HEK293 (cell line): ENCODE results near the gene TRPM7.

Source experiments
- CTCF ChIA-PET: fragments of 350-600 bp; formaldehyde crosslinking; extraction: SDS; loops from one replicate; lab custom pipeline; 2021; ENCODE audit warnings: antibody characterized with exemption; lab: Yijun Ruan, JAX
- POLR2A ChIA-PET: fragments of 300-600 bp; formaldehyde crosslinking; extraction: SDS; loops from one replicate; lab custom pipeline; 2020; ENCODE audit warnings: antibody characterized with exemption, inconsistent platforms; lab: Yijun Ruan, JAX
- H3K27ac ChIP-seq: fragments of 200-500 bp; sonication (Bioruptor generic); 2 replicates; pipeline ENCODE4 v1.5.1; 2014; ENCODE audit warnings: low read depth, low read length, control low read depth, inconsistent platforms; ENCODE audit errors: extremely low read depth
- H3K36me3 ChIP-seq, 2 experiments: fragments of 200-500 bp in 1 of 2; sonication (Bioruptor generic) in 1 of 2; 1 replicate in 1 of 2; 2 replicates in 1 of 2; pipeline ENCODE4 v1.5.1; 2014 to 2017; ENCODE audit warnings: inconsistent platforms in 2 of 2, low read length in 2 of 2; ENCODE audit not compliant: control insufficient read depth in 2 of 2, insufficient read depth in 1 of 2
- H3K4me1 ChIP-seq: fragments of 200-500 bp; sonication (Bioruptor generic); 2 replicates; pipeline ENCODE4 v1.5.1; 2014; ENCODE audit warnings: mild to moderate bottlenecking, low read length, inconsistent platforms; ENCODE audit not compliant: control insufficient read depth, insufficient read depth
- H3K4me3 ChIP-seq: 2 replicates; pipeline ENCODE4 v1.5.1; 2011; ENCODE audit warnings: low read depth, mild to moderate bottlenecking, control low read depth, low read length, moderate library complexity
- H3K9me3 ChIP-seq: fragments of 200-500 bp; sonication (Bioruptor generic); 2 replicates; pipeline ENCODE4 v1.5.1; 2014; ENCODE audit warnings: low read depth, low read length, inconsistent platforms; ENCODE audit not compliant: control insufficient read depth, insufficient read depth
- REPIN1 ChIP-seq: fragments of 450-650 bp; formaldehyde crosslinking; IDR thresholded peaks from 2 replicates; pipeline ENCODE4 v1.5.1; 2017; ENCODE audit warnings: missing biosample characterization, missing genetic modification characterization, low read depth
- TRIM28 ChIP-seq: IDR thresholded peaks from 2 replicates; pipeline ENCODE4 v1.6.1; 2011; ENCODE audit warnings: low read length, control low read depth, borderline replicate concordance
- ZBTB17 ChIP-seq: fragments of 450-650 bp; formaldehyde crosslinking; IDR thresholded peaks from 2 replicates; pipeline ENCODE4 v1.5.1; 2016; ENCODE audit warnings: missing biosample characterization, missing genetic modification characterization
- ZBTB48 ChIP-seq: fragments of 450-650 bp; formaldehyde crosslinking; IDR thresholded peaks from 2 replicates; pipeline ENCODE4 v1.5.1; 2016; ENCODE audit warnings: missing biosample characterization, missing genetic modification characterization
- ZNF114 ChIP-seq: fragments of 450-650 bp; formaldehyde crosslinking; IDR thresholded peaks from 2 replicates; pipeline ENCODE4 v1.5.0; 2017; ENCODE audit warnings: missing biosample characterization, missing genetic modification characterization
- ZNF169 ChIP-seq: fragments of 450-650 bp; formaldehyde crosslinking; IDR thresholded peaks from 2 replicates; pipeline ENCODE4 v1.5.1; 2016; ENCODE audit warnings: missing biosample characterization, missing genetic modification characterization
- ZNF274 ChIP-seq, 2 experiments: fragments of 200-500 bp in 1 of 2; fragments of 450-650 bp in 1 of 2; sonication (Bioruptor generic) in 1 of 2; formaldehyde crosslinking in 1 of 2; IDR thresholded peaks; 2 replicates each; pipeline versions ENCODE4 v1.5.1 to v1.6.1; 2014 to 2016; ENCODE audit warnings: borderline replicate concordance in 1 of 2, inconsistent platforms in 1 of 2, low read length in 1 of 2, missing biosample characterization in 1 of 2, missing genetic modification characterization in 1 of 2
- ZNF366 ChIP-seq: fragments of 450-650 bp; formaldehyde crosslinking; conservative IDR thresholded peaks from 2 replicates; pipeline ENCODE4 v1.5.1; 2016; ENCODE audit warnings: missing biosample characterization, missing genetic modification characterization
- ZNF473 ChIP-seq: fragments of 450-650 bp; formaldehyde crosslinking; IDR thresholded peaks from 2 replicates; pipeline ENCODE4 v1.5.1; 2017; ENCODE audit warnings: missing biosample characterization, missing genetic modification characterization
- ZNF654 ChIP-seq: fragments of 450-650 bp; formaldehyde crosslinking; IDR thresholded peaks from 2 replicates; pipeline ENCODE4 v1.5.1; 2016; ENCODE audit warnings: low read depth, missing biosample characterization, missing genetic modification characterization
- ZNF747 ChIP-seq: fragments of 450-650 bp; formaldehyde crosslinking; IDR thresholded peaks from 2 replicates; pipeline ENCODE4 v1.5.1; 2016; ENCODE audit warnings: missing biosample characterization, missing genetic modification characterization
- ZSCAN18 ChIP-seq: fragments of 450-650 bp; formaldehyde crosslinking; IDR thresholded peaks from 2 replicates; pipeline ENCODE4 v1.5.1; 2016; ENCODE audit warnings: missing biosample characterization, missing genetic modification characterization
- TF ChIP-seq, protein P1 (sequence below): fragments of 450-650 bp; formaldehyde crosslinking; IDR thresholded peaks from 2 replicates; pipeline ENCODE4 v1.5.1; 2016; ENCODE audit warnings: missing biosample characterization, missing genetic modification characterization
- TF ChIP-seq, protein P2 (sequence below): fragments of 450-650 bp; formaldehyde crosslinking; IDR thresholded peaks from 2 replicates; pipeline ENCODE4 v1.5.1; 2017; ENCODE audit warnings: missing biosample characterization, missing genetic modification characterization
- TF ChIP-seq, protein P3 (sequence below): fragments of 450-650 bp; formaldehyde crosslinking; IDR thresholded peaks from 2 replicates; pipeline ENCODE4 v1.5.1; 2016; ENCODE audit warnings: missing biosample characterization, missing genetic modification characterization, borderline replicate concordance
- TF ChIP-seq, protein P4 (sequence below): fragments of 450-650 bp; formaldehyde crosslinking; conservative IDR thresholded peaks from 2 replicates; pipeline ENCODE4 v1.5.1; 2016; ENCODE audit warnings: low read depth, missing biosample characterization, missing genetic modification characterization
- TF ChIP-seq, protein P5 (sequence below): fragments of 450-650 bp; formaldehyde crosslinking; conservative IDR thresholded peaks from 2 replicates; pipeline ENCODE4 v1.5.1; 2016; ENCODE audit warnings: low read depth, missing biosample characterization, missing genetic modification characterization

TRPM7 gene

DNA sequence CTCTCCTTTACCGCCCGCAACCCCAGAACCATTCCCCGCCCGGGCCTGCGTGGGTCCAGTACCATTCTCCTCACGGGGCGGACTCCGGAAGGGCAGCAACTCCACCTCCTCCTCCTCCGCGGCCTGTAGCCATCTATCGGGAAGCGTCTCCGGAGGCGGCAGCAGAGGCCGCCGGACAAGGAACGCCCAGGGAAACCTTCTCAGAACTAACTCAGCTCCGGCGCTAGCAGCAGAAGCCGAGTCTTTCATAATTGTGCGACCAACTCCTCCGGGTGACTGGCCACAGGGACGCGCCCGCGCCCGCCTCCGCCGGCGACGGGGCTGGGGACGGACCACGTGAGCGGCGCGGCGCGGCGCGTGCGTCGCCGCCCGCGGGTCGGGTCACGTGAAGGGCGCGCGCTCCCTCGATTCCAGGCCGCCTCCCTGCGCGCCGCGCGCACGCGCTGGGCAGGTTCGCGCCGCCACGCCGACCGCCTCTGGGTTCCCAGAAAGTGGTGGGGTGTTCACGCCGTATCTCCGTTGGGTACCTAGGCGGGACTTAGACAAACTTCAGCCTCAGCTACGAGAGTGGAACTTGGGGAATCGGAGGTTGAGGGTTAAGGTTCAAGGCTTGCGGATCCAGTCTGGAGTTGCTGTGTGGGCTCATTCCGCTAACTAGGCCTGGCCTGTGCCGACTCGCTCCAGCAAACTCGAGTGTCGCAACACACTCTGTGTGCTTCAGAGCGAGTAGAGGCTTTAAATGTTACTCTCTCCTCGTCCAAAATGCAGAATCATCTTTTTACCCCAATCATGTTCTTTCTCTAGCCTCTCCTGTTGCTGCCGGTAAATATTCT, at the start of gene TRPM7 (continued):
- no peak for TF ChIP-seq ZNF114 (tag by site-specific recombination)
- TF ChIP-seq, protein P1, sequence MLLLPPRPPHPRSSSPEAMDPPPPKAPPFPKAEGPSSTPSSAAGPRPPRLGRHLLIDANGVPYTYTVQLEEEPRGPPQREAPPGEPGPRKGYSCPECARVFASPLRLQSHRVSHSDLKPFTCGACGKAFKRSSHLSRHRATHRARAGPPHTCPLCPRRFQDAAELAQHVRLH (tag by site-specific recombination) = no peak
- TF ChIP-seq, protein P2, sequence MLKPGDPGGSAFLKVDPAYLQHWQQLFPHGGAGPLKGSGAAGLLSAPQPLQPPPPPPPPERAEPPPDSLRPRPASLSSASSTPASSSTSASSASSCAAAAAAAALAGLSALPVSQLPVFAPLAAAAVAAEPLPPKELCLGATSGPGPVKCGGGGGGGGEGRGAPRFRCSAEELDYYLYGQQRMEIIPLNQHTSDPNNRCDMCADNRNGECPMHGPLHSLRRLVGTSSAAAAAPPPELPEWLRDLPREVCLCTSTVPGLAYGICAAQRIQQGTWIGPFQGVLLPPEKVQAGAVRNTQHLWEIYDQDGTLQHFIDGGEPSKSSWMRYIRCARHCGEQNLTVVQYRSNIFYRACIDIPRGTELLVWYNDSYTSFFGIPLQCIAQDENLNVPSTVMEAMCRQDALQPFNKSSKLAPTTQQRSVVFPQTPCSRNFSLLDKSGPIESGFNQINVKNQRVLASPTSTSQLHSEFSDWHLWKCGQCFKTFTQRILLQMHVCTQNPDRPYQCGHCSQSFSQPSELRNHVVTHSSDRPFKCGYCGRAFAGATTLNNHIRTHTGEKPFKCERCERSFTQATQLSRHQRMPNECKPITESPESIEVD = no peak
- TF ChIP-seq TRIM28 = no peak

GRCh38 chr15:50735156-50735555, 48.6 kb upstream of the TRPM7 start:
- Histone ChIP-seq H3K36me3 (peaks cover 5 to 25% of the 10 kb centered on the region in 2 experiments; a peak in 2 of 3 replicates), H3K9me3 (no peaks in the 10 kb centered on the region), H3K4me3 (no peak overlapping the region), H3K27ac (no peak overlapping the region), H3K4me1 (no peaks in the 10 kb centered on the region)
- ChIA-PET CTCF (no interaction called here), POLR2A (no interaction called here)
- TF ChIP-seq ZNF274 (IDR thresholded peaks at IDR 0.05; ENCODE audit: low read length) (no peak), ZNF274 (tag by site-specific recombination; IDR thresholded peaks at IDR 0.05; ENCODE audit: borderline replicate concordance) (no peak), ZBTB17 (no peak), ZNF366 (tag by site-specific recombination) (no peak), ZNF473 (no peak), ZNF654 (no peak), ZSCAN18 (tag by site-specific recombination) (no peak), ZNF747 (tag by site-specific recombination) (no peak), ZNF169 (tag by site-specific recombination) (no peak), REPIN1 (no peak), ZBTB48 (tag by site-specific recombination) (no peak)
- TF ChIP-seq, protein P3, sequence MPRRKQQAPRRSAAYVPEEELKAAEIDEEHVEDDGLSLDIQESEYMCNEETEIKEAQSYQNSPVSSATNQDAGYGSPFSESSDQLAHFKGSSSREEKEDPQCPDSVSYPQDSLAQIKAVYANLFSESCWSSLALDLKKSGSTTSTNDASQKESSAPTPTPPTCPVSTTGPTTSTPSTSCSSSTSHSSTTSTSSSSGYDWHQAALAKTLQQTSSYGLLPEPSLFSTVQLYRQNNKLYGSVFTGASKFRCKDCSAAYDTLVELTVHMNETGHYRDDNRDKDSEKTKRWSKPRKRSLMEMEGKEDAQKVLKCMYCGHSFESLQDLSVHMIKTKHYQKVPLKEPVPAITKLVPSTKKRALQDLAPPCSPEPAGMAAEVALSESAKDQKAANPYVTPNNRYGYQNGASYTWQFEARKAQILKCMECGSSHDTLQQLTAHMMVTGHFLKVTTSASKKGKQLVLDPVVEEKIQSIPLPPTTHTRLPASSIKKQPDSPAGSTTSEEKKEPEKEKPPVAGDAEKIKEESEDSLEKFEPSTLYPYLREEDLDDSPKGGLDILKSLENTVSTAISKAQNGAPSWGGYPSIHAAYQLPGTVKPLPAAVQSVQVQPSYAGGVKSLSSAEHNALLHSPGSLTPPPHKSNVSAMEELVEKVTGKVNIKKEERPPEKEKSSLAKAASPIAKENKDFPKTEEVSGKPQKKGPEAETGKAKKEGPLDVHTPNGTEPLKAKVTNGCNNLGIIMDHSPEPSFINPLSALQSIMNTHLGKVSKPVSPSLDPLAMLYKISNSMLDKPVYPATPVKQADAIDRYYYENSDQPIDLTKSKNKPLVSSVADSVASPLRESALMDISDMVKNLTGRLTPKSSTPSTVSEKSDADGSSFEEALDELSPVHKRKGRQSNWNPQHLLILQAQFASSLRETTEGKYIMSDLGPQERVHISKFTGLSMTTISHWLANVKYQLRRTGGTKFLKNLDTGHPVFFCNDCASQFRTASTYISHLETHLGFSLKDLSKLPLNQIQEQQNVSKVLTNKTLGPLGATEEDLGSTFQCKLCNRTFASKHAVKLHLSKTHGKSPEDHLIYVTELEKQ = no peak
- TF ChIP-seq, protein P4, sequence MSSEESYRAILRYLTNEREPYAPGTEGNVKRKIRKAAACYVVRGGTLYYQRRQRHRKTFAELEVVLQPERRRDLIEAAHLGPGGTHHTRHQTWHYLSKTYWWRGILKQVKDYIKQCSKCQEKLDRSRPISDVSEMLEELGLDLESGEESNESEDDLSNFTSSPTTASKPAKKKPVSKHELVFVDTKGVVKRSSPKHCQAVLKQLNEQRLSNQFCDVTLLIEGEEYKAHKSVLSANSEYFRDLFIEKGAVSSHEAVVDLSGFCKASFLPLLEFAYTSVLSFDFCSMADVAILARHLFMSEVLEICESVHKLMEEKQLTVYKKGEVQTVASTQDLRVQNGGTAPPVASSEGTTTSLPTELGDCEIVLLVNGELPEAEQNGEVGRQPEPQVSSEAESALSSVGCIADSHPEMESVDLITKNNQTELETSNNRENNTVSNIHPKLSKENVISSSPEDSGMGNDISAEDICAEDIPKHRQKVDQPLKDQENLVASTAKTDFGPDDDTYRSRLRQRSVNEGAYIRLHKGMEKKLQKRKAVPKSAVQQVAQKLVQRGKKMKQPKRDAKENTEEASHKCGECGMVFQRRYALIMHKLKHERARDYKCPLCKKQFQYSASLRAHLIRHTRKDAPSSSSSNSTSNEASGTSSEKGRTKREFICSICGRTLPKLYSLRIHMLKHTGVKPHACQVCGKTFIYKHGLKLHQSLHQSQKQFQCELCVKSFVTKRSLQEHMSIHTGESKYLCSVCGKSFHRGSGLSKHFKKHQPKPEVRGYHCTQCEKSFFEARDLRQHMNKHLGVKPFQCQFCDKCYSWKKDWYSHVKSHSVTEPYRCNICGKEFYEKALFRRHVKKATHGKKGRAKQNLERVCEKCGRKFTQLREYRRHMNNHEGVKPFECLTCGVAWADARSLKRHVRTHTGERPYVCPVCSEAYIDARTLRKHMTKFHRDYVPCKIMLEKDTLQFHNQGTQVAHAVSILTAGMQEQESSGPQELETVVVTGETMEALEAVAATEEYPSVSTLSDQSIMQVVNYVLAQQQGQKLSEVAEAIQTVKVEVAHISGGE (tag by site-specific recombination) = no peak
- TF ChIP-seq, protein P5, sequence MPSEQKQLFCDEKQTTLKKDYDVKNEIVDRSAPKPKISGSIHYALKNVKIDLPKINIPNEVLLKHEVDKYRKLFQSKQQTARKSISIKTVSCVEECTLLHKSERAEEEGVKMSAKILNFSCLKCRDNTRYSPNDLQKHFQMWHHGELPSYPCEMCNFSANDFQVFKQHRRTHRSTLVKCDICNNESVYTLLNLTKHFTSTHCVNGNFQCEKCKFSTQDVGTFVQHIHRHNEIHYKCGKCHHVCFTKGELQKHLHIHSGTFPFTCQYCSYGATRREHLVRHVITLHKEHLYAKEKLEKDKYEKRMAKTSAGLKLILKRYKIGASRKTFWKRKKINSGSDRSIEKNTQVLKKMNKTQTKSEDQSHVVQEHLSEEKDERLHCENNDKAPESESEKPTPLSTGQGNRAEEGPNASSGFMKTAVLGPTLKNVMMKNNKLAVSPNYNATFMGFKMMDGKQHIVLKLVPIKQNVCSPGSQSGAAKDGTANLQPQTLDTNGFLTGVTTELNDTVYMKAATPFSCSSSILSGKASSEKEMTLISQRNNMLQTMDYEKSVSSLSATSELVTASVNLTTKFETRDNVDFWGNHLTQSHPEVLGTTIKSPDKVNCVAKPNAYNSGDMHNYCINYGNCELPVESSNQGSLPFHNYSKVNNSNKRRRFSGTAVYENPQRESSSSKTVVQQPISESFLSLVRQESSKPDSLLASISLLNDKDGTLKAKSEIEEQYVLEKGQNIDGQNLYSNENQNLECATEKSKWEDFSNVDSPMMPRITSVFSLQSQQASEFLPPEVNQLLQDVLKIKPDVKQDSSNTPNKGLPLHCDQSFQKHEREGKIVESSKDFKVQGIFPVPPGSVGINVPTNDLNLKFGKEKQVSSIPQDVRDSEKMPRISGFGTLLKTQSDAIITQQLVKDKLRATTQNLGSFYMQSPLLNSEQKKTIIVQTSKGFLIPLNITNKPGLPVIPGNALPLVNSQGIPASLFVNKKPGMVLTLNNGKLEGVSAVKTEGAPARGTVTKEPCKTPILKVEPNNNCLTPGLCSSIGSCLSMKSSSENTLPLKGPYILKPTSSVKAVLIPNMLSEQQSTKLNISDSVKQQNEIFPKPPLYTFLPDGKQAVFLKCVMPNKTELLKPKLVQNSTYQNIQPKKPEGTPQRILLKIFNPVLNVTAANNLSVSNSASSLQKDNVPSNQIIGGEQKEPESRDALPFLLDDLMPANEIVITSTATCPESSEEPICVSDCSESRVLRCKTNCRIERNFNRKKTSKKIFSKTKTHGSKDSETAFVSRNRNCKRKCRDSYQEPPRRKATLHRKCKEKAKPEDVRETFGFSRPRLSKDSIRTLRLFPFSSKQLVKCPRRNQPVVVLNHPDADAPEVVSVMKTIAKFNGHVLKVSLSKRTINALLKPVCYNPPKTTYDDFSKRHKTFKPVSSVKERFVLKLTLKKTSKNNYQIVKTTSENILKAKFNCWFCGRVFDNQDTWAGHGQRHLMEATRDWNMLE (tag by site-specific recombination) = no peak
